Activated T-cell treated with anti-CD3 and anti-CD28 coated beads, Interleukin-2, amount 50 U/mL, for 72 hours (primary cell): ENCODE data around the gene NUBPL. TPM values are rescaled to one million over a fixed set of nuclear protein-coding genes. Genes with fewer than 3 reads are reported as not detected.
"Not testable (repeated sequence)": the region's sequence is repeated elsewhere in the genome, so short reads cannot be mapped to it uniquely, and the experiment has no call there.

Experiments
- ATAC-seq, 2 donors: fragments of 150-1000 bp; cut with Tn5 transposase; replicated peaks in 1 of 2; 2 replicates each; pipeline ENCODE4 v1.10.0; 2021; ENCODE audit warnings: moderate library complexity in 2 of 2, mild to moderate bottlenecking in 1 of 2
- DNase-seq, 2 donors: peaks; one replicate each; pipeline ENCODE4 v3.0.0; 2021 to 2022; ENCODE audit warnings: mixed read lengths in 1 of 2
- H3K27ac Mint-ChIP-seq: one replicate; pipeline ENCODE4 v1.8.0; 2022; ENCODE audit warnings: mild to moderate bottlenecking, moderate library complexity, mixed read lengths
- H3K27me3 Mint-ChIP-seq: one replicate; pipeline ENCODE4 v1.8.0; 2022; ENCODE audit warnings: low read depth, mixed read lengths
- H3K36me3 Mint-ChIP-seq, 2 donors: one replicate each; pipeline ENCODE4 v1.8.0; 2022; ENCODE audit warnings: mixed read lengths in 2 of 2, mild to moderate bottlenecking in 1 of 2; ENCODE audit not compliant: insufficient read depth in 2 of 2
- H3K4me1 Mint-ChIP-seq: one replicate; pipeline ENCODE4 v1.8.0; 2022; ENCODE audit warnings: low read depth, mixed read lengths
- H3K4me3 Mint-ChIP-seq, 2 donors: one replicate each; pipeline ENCODE4 v1.8.0; 2022; ENCODE audit warnings: mild to moderate bottlenecking in 2 of 2, mixed read lengths in 2 of 2, moderate library complexity in 2 of 2
- H3K9me3 Mint-ChIP-seq, 2 donors: one replicate each; pipeline ENCODE4 v1.8.0; 2022; ENCODE audit warnings: mixed read lengths in 2 of 2
- total RNA-seq, 2 donors: library from RNA; stranded (reverse); gene quantifications; one replicate each; pipeline ENCODE4 v1.2.3, GENCODE V29; 2022

The NUBPL gene
- total RNA-seq, 2 donors from 2014 or later, result 7.7 to 9.4 TPM

DNA sequence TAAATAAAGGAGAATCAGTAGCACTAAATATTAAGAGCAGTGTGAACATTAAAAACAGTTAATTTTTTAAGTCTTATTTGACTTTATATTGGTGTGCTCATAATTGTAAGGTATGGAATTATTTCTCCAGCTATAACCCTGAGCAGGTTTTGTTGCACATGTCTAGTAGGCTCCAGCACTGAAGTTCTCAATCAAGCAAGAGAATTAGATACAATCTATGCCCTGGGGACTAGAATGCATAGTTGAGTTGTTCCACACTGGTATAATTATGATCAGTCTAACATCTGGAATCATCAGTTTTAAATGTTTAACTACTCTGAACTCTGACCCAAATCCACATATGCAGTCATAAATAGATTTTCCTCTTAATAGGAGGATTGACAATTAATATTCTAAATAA is 258.1 kb downstream of the NUBPL start:
- no peaks in the 10 kb centered on the region for H3K27me3 Mint-ChIP-seq
- peaks cover 10 to 11% of the 10 kb centered on the region in 2 donors for H3K36me3 Mint-ChIP-seq
- H3K9me3 Mint-ChIP-seq, result peaks cover 9 to 10% of the 10 kb centered on the region in 2 donors
- ATAC-seq, result no peak
- no peak overlapping the region for H3K4me3 Mint-ChIP-seq
- no peak overlapping the region for H3K27ac Mint-ChIP-seq
- no peak for DNase-seq
- H3K4me1 Mint-ChIP-seq, result no peaks in the 10 kb centered on the region

DNA sequence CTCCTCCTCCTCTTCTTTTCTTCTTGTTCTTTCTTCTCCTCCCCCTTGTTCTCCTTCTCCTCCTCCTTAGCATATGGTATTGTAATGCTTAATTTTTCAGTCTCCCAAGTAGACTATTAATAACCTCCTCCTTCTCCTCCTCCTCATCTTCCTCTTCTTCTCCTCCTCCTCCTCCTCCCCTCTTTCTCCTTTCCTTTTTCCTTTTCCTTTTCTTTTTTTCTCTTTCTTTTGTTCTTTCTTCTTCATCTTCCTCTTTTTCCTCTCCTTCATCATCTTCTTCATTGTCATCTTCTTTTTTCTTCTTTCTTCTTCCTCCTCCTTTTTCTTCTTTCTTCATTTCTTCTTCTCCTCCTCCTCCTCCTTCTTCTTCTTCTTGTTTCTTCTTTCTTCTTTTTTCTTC is 264.3 kb downstream of the NUBPL start:
- Mint-ChIP-seq H3K27ac (peak overlapping the region; percentile 2), H3K36me3 (no peaks in the 10 kb centered on the region), H3K27me3 (no peaks in the 10 kb centered on the region), H3K4me3 (no peak overlapping the region), H3K9me3 (no peaks in the 10 kb centered on the region), H3K4me1 (no peaks in the 10 kb centered on the region)
- ATAC-seq (no peak), DNase-seq (no peak)

DNA sequence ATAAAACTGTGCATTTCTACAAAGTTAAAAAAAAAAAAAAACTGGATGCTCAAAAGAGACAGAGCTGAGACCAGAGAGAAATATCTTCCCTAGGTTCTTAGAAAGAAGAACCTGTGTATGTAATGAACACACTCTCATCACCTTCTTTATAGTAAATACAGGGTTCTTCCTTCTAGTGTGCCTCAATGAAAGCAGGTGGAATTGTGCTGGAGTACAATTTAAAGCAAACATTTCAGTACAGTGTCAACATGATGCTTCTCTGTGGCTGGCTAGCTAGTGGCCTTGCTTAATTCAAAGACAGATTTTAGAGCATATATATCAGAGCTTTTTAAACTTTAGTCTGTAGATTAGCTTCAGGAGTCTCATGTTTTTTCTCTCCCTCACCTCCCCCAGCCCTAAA is 266.1 kb downstream of the NUBPL start:
- Mint-ChIP-seq H3K9me3 (no peaks in the 10 kb centered on the region), H3K4me3 (no peak overlapping the region), H3K4me1 (no peaks in the 10 kb centered on the region), H3K27ac (no peak overlapping the region), H3K36me3 (peaks cover 0 to 1% of the 10 kb centered on the region in 2 donors), H3K27me3 (no peaks in the 10 kb centered on the region)
- no peak for ATAC-seq
- DNase-seq, result no peak

DNA sequence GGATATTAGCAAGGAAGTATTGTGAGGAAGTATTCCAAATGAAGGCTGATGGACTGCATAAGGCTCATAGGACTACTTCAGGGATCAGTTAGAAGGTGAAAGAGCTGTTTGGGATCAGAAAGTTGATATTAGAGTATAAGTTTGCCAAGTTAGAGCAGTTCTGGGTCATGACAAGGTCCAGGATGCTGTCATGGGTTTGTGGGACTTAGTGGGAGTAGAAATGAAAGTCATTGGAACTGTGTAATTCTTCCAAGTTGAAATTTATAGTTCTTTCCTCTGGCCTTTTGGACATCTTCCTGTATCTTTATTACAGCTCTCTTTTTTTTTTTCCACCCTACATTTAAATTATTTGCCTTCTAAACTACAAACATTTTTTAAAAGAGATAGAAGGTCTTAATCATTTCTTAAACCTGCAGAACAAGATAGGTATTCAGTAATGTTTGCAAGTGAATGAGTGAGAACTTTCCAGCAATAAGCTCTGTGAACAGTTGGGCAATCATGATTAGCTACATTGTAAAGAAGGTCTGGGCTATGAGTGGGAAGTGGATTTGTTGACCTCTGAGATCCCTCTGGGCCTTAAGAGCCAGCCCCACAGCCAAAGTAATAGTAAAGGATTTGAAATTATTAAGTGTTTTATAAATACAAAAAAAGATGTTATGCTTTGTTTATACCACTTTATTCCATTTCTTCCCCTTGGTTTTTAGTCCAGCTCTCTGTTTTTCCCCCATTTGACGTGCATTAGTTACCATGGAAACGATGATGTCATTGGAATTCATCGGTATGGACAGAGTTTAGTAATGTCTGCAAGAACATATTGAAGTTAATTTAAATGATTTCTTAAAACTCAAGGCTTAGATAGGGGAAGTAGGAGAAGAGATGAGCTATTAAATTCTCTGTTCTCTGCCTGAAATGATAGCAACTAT is 268.0 kb downstream of the NUBPL start:
- H3K9me3 Mint-ChIP-seq, result no peaks in the 10 kb centered on the region
- peaks cover 0 to 1% of the 10 kb centered on the region in 2 donors for H3K36me3 Mint-ChIP-seq
- H3K27ac Mint-ChIP-seq, result no peak overlapping the region
- H3K27me3 Mint-ChIP-seq, result no peaks in the 10 kb centered on the region
- ATAC-seq (no peak), DNase-seq (no peak)
- H3K4me1 Mint-ChIP-seq, result no peaks in the 10 kb centered on the region
- H3K4me3 Mint-ChIP-seq, result no peak overlapping the region

DNA sequence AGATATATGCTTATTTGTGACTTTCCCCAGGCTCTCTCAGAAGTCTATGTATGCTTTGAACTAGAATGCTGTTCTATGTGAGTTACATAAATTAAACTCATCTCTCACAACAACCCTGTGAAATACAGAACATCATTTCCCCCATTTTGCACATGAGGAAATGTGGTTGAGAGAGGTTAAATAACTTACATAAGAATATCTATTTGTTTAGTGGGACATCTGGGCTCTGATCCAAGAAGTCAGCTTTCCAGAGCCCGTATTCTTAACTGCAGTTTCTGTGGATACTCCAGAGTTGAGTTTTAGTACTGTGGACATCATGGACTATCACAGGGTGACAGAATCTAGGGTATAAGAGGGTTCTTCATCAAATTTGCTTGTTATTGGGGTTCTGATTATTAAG is 273.4 kb downstream of the NUBPL start:
- no peaks in the 10 kb centered on the region for H3K27me3 Mint-ChIP-seq
- no peak overlapping the region for H3K4me3 Mint-ChIP-seq
- peaks cover 0 to 1% of the 10 kb centered on the region in 2 donors for H3K9me3 Mint-ChIP-seq
- H3K4me1 Mint-ChIP-seq, result no peaks in the 10 kb centered on the region
- no peak overlapping the region for H3K27ac Mint-ChIP-seq
- ATAC-seq (no peak), DNase-seq (no peak)
- H3K36me3 Mint-ChIP-seq, result peaks cover 1% of the 10 kb centered on the region in 2 donors

DNA sequence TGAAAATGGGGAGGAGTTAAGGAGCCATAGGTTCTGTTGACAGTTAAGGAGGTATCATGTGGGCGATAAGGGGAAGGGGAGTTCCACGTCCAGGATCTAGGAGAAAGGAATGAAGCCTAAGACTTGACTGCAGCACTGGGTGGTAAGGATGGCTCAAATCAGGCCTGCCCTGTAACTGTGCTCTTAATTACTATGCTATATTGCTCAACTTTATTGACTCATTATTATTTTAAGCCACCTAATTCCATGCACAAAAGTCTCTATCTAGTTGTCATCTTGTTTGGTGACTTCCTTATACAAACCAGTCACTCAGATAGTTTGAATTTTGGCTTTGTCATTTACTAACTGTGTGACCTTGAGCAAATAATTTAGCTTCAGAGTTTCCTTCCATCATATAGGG is 273.8 kb downstream of the NUBPL start:
- no peak for DNase-seq
- H3K4me3 Mint-ChIP-seq, result no peak overlapping the region

DNA sequence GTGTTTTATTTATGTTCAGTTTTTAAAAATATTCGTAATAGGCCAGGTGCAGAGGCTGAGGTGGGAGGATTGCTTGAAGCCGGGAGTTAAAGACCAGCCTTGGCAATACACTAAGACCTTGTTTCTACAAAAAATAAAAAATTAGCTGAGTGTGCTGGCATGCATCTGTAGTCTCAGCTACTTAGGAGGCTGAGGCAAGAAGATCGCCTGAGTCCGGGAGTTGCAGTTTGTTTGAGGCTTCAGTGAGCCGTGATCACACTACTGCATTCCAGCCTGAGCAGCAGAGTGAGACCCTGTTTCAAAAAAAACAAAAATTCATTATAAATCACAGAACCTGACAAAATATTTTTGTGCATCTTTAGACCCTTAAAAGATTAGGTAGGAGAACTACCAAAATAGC is 275.8 kb downstream of the NUBPL start:
- Mint-ChIP-seq H3K9me3 (peaks cover 0 to 1% of the 10 kb centered on the region in 2 donors), H3K36me3 (peaks cover 0 to 1% of the 10 kb centered on the region in 2 donors), H3K27ac (no peak overlapping the region), H3K4me1 (no peaks in the 10 kb centered on the region), H3K27me3 (no peaks in the 10 kb centered on the region), H3K4me3 (no peak overlapping the region)
- DNase-seq (no peak), ATAC-seq (no peak)

More for the DNA sequence above, 273.8 kb downstream of the NUBPL start:
- ATAC-seq, result no peak
- Mint-ChIP-seq H3K27ac (no peak overlapping the region), H3K27me3 (no peaks in the 10 kb centered on the region), H3K36me3 (peaks cover 1% of the 10 kb centered on the region in 2 donors), H3K4me1 (no peaks in the 10 kb centered on the region), H3K9me3 (peaks cover 0 to 1% of the 10 kb centered on the region in 2 donors)

DNA sequence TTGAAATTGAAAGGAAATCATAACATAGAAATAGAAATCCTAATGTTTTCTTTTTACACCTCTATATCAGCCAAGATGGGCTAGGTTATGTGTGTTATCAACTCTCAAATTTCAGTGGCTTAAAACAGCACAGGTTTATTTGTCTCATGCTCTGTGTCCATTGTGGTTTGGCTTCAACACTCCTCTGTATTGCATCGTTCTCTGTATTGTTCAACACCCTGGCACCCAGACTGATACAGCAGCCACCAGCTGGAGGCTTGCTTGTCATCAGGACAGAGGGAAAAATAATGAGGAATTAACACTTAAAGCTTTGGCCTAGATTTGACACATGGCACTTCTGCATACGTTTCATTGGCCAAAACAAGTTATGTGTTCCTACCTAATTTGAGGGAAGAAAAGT is 281.7 kb downstream of the NUBPL start:
- no peak for DNase-seq
- H3K27ac Mint-ChIP-seq, result no peak overlapping the region
- ATAC-seq, result no peak
- no peaks in the 10 kb centered on the region for H3K27me3 Mint-ChIP-seq
- no peak overlapping the region for H3K4me3 Mint-ChIP-seq
- no peaks in the 10 kb centered on the region for H3K36me3 Mint-ChIP-seq
- H3K9me3 Mint-ChIP-seq, result peaks cover 0 to under 1% of the 10 kb centered on the region in 2 donors
- H3K4me1 Mint-ChIP-seq, result no peaks in the 10 kb centered on the region

DNA sequence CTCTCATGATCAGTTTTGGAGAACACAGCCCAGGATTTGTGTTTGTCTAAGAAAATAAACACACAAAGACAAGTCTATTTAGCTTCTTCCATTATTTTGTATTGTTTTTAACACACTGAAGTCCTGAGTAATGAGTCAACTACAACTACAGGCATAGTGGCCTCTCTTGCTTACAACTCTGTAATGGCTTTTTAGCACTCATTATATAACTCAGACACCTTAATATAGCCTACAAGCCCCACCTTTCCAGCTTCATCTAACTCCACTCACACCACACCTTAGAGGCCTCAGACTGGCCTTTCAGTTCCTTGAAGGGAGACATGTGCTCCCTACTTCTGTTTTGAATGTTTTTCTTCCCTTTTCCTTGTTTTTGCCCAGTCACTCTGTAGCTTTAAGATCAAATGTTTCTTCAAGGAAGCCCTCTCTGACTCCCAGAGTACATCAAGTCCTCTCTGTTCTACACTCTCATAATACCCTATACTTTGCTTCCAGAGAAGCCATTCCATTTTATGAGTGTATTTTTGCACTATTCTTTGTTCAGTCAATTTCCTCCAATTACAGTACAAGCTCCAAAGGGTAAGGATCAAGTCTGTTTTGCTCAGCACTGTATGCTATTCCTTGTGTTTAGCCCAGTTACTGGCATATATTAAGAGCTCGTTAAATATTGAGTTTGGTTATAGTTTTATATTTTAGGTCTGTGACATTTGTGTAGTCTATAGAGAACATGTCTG is 282.3 kb downstream of the NUBPL start:
- Mint-ChIP-seq H3K36me3 (no peaks in the 10 kb centered on the region), H3K4me3 (no peak overlapping the region), H3K27ac (peak overlapping the region; percentile 64), H3K4me1 (no peaks in the 10 kb centered on the region), H3K27me3 (no peaks in the 10 kb centered on the region), H3K9me3 (no peaks in the 10 kb centered on the region)
- no peak for ATAC-seq
- DNase-seq, result no peak

DNA sequence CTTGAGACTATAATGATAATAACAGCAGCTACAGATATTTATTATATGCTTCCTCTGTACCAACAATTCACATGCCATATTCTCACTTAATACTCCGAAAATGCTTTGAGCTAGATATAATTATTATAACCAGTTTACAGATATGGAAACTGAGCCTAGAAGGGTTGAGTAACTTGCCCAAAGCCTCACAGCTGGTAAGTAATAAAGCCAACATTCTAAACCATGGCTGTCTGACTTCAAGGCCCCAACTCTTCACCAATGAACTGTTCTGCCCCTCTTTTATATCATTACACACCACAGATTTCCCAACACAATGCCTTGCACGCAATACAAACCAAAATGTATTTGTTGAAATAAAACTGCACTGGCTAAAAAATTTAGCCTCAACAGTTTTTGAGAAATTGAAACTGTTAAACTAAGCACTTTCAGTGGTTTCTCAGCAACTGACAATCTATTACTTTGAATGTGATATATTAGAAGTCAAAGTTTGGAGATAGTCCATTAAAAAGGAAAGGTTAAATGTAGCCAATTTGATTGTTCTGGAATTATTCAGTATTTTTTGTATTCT is 293.4 kb downstream of the NUBPL start:
- Mint-ChIP-seq H3K4me3 (no peak overlapping the region), H3K9me3 (peaks cover 6 to 9% of the 10 kb centered on the region in 2 donors), H3K4me1 (no peaks in the 10 kb centered on the region), H3K36me3 (peaks cover 7 to 8% of the 10 kb centered on the region in 2 donors), H3K27me3 (no peaks in the 10 kb centered on the region), H3K27ac (peak overlapping the region; percentile 19)
- DNase-seq (no peak), ATAC-seq (no peak)

DNA sequence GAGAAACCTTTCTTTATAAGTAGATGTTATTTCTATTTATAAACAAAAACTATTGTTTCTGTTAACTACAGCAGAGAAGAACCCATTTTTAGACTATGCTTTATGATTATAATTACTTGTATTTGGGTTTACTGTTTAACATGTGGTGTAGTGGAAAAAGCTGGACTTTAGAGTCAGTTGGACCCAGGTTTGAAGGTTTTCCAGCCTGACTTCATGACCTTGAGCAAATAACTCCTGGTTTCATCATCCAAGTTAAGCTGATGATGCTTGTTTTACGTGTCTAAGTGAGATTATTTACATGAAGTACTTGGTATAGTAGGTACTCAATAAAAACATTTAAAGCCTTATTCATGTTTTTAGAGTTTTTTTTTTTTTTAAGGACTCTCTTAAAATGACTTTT is 294.1 kb downstream of the NUBPL start:
- no peak for ATAC-seq
- H3K36me3 Mint-ChIP-seq, result peaks cover 7 to 8% of the 10 kb centered on the region in 2 donors

DNA sequence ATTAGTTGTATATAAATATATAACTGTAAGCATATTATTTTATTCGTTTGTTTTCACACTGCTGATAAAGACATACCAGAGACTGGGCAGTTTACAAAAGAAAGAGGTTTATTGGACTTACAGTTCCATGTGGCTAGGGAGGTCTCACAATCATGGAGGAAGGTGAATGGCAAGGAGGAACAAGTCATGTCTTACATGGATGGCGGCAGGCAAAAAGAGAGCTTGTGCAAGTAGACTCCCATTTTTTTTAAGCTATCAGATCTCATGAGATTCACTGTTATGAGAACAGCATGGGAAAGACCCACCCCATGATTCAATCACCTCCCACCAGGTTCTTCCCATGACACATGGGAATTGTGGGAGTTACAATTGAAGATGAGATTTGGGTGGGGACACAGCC is 294.8 kb downstream of the NUBPL start:
- H3K4me3 Mint-ChIP-seq, H3K27me3 Mint-ChIP-seq, H3K9me3 Mint-ChIP-seq, ATAC-seq, DNase-seq, H3K27ac Mint-ChIP-seq, H3K4me1 Mint-ChIP-seq, H3K36me3 Mint-ChIP-seq: not testable (repeated sequence)

More for the DNA sequence above, 294.1 kb downstream of the NUBPL start:
- H3K9me3 Mint-ChIP-seq, result peaks cover 6 to 9% of the 10 kb centered on the region in 2 donors
- H3K27ac Mint-ChIP-seq, result no peak overlapping the region
- H3K4me1 Mint-ChIP-seq, result no peaks in the 10 kb centered on the region
- H3K27me3 Mint-ChIP-seq, result no peaks in the 10 kb centered on the region
- DNase-seq, result no peak
- H3K4me3 Mint-ChIP-seq, result no peak overlapping the region

DNA sequence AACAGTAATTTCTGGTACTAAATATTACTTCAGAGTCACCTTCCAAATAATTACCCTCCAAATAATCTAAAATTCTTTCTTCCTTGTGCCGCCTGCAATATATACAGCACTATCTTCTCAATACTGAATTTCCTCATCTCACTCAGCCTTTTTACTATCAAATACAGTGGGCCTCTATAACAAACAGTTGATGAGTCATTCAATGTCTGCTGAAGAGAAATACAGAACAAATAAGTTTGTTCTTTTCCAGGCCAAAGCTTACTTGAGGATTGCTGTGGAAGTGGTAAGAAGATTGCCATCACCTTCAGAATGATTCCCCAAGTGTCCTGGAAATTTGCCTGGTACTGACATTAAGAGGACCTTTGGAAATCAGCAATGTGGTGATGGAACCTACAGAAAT is 297.7 kb downstream of the NUBPL start:
- Mint-ChIP-seq H3K4me1 (no peaks in the 10 kb centered on the region), H3K27me3 (no peaks in the 10 kb centered on the region), H3K36me3 (peaks cover 11 to 12% of the 10 kb centered on the region in 2 donors), H3K27ac (no peak overlapping the region), H3K4me3 (no peak overlapping the region), H3K9me3 (peaks cover 6 to 14% of the 10 kb centered on the region in 2 donors)
- ATAC-seq (no peak), DNase-seq (no peak)
